A673 (cell line): ENCODE results near the gene CISD1.

Source experiments
- CTCF ChIP-seq: fragments of 300-800, 200-600 bp; sonication (generic); conservative IDR thresholded peaks from 2 replicates; pipeline ENCODE4 v1.5.1; 2017; ENCODE audit warnings: low read depth, mild to moderate bottlenecking, antibody characterized with exemption, low read length, moderate library complexity, mixed read lengths
- EZH2 ChIP-seq: fragments of 200-600 bp; sonication (generic); IDR thresholded peaks from 2 replicates; pipeline ENCODE4 v1.6.1; 2017; ENCODE audit warnings: borderline replicate concordance, low read depth, mild to moderate bottlenecking, mixed read lengths, antibody characterized with exemption, low read length; ENCODE audit not compliant: poor library complexity, severe bottlenecking

- TF ChIP-seq CTCF: no peak
- TF ChIP-seq EZH2: no peak
Measured at GRCh38 chr10:58320351-58321049, 51.5 kb downstream of the CISD1 start.
